HCEC 1CT (cell line): ENCODE data around the gene WBP1L.
"Not testable (repeated sequence)": the region's sequence is repeated elsewhere in the genome, so short reads cannot be mapped to it uniquely, and the experiment has no call there.

ENCODE experiments used
- DNase-seq: peaks from one replicate; pipeline ENCODE4 v3.0.0-alpha.2; 2017

WBP1L gene

DNA sequence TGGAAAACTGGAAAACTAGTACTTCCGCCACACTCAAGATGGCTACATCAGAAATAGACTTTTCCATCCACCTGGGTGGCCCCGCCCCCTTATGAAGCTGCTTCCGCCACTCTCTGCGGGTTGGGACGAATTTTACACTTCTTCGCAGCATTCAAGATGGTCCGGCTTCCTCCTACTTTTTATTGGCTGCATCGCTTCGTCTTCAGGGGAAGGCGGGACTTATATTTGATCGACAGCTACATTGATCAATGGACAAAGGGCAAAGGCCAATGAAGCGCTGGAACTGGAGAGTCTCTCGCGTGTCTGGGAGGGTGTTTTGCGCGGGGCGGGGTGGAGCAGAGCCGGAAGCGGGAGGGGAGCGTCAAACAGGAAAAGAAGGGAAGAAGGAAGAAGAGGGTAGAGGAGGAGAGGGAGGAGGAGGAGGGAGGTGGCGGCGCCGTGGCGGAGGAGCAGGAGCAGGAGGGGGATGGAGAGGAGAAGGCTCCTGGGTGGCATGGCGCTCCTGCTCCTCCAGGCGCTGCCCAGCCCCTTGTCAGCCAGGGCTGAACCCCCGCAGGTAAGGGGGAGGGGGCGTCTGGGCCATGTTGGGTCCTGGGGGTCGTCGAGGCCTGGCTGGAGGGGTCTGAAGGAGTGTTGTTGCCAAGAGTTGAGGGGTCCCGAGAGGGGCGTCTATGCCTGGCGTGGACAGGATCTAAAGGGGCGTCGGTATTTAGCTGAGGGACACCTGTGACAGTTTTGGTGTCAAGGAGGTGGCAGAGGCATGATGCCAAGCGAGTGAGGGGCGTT, at the start of gene WBP1L:
WBP1L (plus strand) TSS at position 361 of the 786 bp plus-strand sequence; CDS start at position 467, 106 bp downstream.
- DNase-seq, result peak; percentile 99

DNA sequence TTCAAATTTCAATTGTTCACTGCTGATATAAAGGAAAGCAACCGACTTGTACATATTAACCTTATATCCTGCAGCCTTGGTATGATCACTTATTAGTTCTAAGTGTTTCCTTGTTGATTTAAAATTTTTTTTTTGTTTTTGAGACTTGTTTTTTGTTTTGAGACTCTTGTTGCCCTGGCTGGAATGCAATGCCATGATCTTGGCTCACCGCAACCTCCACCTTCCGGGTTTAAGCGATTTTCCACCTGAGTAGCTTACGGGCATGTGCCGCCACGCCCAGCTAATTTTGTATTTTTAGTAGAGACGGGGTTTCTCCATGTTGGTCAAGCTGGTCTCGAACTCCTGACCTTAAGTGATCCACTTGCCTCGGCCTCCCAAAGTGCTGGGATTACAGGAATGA, 48.3 kb upstream of the WBP1L start:
- DNase-seq, result not testable (repeated sequence)

DNA sequence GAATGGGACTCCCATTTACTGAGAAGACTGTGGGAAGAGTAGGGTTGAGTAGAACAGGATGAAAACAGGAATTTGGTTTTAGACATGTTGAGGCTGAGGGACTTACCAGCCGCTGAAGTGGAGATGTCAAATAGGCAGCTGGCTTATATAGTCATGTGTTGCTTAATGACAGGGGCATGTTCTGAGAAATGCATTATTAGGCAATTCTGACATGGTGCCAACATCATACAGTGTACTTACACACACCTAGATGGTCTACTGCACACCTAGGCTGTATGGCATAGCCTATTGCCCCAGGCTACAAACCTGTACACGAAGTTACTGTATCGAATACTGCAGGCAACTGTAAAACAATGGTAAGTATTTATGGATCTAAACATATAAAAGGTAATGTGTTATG, 47.0 kb upstream of the WBP1L start:
- no peak for DNase-seq

DNA sequence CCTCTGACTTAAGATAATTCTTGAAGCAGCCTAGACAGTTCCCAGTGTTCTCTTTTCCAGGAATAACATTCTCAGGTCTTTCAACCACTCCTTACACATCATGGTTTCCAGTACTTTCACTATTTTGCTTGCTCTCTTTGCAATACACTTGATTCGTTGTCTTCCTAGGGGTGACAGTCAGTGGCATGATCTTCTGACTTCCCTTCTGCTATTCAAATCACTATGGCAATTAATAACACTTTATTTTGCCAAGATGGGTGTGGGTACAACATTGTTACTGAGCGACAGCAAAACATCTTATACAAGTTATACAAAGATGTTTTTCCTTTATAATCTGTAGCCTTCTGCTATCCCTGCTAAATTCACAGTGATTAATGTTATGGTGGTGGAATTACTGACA, 44.9 kb upstream of the WBP1L start:
- DNase-seq, result no peak

DNA sequence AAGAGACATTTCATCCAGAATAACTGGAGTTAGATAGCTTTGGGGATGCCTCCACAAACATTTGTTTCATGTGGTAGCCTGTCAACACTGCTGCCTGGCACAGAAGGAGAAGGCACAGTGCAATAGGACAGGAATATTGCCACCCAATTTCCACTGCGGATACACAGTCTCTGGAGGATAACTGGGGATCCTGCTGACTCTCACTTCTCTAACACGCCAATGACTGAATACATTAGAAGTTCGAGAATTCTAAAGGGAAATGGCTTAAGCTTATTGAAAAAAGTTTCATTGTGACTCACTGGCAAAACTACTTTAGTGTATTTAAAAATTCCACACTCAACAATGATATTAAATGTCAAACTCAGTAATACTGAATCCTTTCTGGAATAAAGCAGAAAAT, 42.5 kb upstream of the WBP1L start:
- DNase-seq, result no peak

GRCh38 chr10:102701796-102702195, 42.0 kb upstream of the WBP1L start:
- DNase-seq, result no peak

DNA sequence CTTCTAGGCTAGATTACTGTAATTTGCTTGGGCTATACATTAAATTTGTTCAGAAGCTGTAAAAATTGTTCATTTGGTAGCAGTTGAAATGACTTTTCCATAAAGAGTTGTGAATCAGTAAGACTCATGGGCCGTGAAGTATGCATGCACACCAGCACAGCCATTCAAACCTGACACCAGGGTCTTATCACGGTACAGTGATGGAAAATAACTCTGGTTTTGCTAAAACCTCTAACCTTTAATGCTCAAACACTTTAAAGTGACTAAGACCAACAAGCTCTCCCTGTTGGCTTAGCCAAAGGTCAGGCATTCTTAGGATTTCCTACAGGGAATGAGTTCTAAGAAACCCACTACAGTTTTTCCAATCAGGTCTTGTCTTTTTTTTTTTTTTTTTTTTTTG, 41.0 kb upstream of the WBP1L start:
- no peak for DNase-seq

GRCh38 chr10:102704915-102705314, 38.8 kb upstream of the WBP1L start:
- DNase-seq, result peak; percentile 56

DNA sequence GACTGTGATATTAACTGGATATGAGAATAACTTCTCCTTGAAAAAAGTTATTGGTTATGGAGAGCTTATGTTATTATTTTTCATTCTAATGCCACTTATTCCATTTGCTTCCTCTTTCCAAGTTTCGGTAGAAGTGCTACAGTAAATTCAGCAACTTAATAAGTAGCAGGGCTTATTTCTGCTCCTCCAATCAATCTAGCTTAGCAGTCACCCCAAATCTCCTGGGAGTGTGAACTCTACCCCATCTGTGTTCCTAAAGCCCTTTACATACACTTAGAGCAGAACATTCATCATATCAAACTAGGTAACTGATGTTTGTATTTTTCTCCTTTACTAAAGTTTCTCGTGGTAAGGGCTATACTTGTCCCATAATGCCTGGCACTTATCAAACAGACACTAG, 38.2 kb upstream of the WBP1L start:
- no peak for DNase-seq

DNA sequence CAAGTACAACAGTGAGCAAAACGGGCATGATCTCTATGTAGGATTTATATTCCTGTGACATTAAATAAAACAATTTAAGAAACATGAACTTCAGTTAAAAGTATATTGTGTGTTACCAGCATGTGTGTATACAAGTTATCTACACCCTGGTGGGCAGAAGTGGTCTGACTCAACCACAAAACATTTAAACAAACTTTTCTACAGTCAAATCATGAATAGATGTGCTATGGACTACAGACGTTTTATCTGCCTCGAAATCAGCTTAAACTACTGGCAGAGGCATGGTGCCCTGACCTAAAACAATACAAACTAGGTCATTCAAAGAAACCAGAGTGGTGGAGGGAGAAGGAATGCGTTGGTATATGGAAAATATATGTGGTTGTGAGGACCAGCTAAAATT, 33.1 kb upstream of the WBP1L start:
- peak; percentile 80 for DNase-seq

DNA sequence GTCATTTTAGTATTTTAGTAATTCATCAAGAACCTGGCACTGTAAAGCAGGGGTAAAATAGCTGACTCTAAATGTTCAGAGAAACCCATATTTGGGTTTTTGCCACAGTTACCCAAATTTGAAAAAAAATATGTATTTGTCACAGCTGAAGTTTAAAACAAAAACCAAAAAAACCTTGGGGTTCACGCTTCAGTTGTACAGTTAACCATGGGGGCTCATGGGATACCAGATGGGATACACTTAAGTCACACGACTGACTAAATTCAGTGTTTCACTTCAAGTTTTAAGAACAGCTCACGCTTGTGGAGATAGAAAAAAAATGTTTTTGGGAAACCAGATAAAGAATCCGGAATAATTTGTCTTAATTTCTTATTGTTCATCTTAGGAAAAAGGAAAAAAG, 31.7 kb upstream of the WBP1L start:
- DNase-seq, result no peak

DNA sequence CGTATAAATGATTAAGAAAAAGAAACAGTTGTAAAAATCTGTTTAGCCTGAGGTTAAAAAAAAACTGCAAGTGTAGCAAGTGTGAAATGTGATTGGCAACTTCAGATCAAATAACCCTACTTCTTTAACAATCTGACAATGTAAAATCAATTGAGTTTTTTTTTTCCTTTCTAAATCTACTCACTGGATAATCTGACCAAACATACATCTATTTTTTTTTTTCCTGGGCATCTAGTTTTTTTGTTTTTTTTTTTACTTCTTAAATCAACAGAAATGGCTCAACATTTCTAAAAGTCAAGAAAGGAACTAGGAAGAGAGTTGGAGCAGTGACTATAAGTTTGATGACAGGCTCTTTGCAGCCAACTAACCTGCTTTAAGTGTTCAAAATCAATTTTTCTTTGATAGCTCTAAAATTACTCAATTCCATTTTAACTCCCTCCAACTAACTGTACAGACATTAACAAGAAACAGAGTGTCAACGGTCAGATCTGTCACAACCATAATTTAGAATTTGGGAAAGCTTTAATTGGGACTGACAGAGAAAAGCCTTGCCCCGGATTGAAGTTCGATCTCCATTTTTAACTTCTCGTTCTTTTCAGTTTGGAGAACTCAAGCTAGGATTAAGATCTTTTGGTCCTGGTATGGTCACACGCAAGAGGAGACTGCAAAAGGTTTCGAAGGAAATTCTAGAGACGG, 30.8 kb upstream of the WBP1L start:
- no peak for DNase-seq

- no peak for DNase-seq
These were observed 30.3 kb upstream of the WBP1L start for GRCh38 chr10:102713539-102713813.

DNA sequence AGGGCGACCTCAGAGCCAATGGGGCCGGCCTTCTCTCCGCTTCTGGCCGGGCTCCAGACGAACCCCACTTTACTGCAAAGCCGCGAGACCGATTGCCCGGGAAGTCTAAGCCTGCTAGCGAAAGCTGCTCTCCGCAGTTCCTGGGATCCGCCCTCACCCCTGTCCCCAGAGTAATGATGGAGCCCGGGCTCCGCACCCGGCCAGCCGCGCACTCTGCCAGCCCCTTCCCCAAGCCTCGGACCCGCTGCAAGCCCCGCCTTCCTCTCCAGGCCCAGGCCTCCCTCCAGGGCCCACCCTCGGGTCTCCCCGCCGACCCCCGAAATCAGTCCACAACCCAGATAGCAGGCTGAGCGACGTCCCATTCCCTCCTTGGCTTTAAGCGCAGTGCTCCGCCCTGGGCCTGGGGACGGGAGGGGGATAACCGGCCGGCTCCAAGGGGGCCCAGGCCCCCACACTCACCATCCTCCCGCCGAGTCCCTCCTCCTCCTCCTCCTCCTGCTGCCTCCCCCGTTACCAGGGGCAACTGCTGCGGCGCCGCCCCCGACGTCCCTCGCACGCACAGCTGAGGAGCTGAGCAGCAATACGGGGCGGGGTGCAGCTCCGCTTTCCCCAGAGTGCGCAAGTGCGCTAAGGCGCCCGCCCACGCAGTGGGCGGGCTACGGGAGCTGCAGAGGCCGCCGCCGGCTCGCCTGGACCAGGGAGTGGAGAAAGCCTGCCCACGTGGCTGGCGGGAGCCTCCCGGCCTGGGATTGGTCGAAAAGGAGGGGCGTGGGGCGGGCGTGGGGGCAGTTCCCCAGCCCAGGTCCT, 29.7 kb upstream of the WBP1L start, which contains the start of gene ARL3:
ARL3 (minus strand) TSS at position 584 of the 807 bp plus-strand sequence; CDS start at position 462, 122 bp downstream.
- DNase-seq, result peak; percentile 100

- DNase-seq, result peak; percentile 13
These were observed 28.9 kb upstream of the WBP1L start, which contains the start of gene SFXN2 for GRCh38 chr10:102714621-102715455. SFXN2 (plus strand) TSS chr10:102714636; CDS start chr10:102726637, 12,001 bp downstream.

DNA sequence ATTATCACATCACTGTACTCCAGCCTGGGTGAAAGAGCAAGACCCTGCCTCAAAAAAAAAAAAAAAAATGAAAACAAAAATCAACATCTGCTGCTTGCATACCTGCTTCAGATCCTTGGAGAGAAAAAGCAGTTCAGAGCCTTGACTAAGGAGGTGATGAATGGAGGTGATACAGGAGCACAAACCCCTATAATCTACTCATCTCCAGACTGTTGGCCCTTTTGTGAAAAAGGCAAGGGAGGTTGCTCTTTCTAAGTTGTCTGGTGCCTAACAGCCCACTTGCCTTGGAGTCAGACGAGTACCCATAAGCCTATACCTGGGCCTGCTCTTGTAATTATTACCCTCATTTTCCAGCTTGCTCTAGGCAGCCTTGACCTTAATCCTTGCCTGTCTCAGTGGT, 27.9 kb upstream of the WBP1L start:
- no peak for DNase-seq

GRCh38 chr10:102716900-102717565, 26.7 kb upstream of the WBP1L start:
- not testable (repeated sequence) for DNase-seq

DNA sequence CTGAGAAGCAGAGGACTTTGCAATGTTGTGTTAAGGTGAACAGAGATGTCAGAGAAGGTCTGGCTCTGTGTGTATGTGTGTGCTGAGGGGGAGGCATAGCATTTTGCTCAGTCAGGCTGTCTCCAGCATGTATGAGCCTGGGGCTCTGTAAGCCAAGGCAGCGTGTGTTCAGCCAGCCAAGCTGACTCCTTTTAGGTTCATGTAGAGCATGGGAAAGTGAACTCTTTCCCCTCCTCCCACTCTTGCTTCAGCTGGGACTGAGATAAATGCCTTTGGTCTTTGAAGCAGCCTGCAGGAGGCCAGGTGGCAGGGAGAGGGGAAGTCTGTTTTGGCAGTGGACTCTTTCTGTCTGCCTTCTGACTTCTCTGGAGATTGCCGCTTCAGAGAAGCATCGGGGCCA, 25.5 kb upstream of the WBP1L start:
- DNase-seq, result peak; percentile 20

DNA sequence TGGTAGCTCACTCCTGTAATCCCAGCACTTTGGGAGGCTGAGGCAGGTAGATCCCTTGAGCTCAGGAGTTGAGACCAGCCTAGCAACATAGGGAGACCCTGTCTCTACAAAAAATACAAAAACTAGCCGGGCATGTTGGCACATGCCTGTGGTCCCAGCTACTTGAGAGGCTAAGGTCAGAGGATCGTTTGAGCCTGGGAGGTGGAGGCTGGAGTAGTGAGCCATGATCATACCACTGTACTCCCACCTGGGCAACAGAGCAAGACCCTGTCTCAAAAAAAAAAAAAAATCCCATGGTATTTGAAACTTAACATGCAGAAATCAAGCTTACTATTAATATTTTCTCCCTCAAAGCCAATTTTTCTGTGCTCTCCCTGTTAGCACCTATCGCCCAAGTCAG, 23.4 kb upstream of the WBP1L start:
- no peak for DNase-seq

GRCh38 chr10:102720775-102721301, 22.9 kb upstream of the WBP1L start:
- no peak for DNase-seq

GRCh38 chr10:102721954-102722353, 21.8 kb upstream of the WBP1L start:
- DNase-seq, result peak; percentile 38

- no peak for DNase-seq
These were observed 19.8 kb upstream of the WBP1L start for GRCh38 chr10:102723989-102724388.
